MCF 10A (cell line): ENCODE measurements around the gene CAP2. TPM values are rescaled to one million over a fixed set of nuclear protein-coding genes. Genes with fewer than 3 reads are reported as not detected.
"Not testable (repeated sequence)": the region's sequence is repeated elsewhere in the genome, so short reads cannot be mapped to it uniquely, and the experiment has no call there.

Source experiments
- BruUV-seq: library from RNA; stranded (reverse); fragments of 400-500 nt; replicated peaks from 2 replicates; lab custom pipeline; 2021; lab: Mats Ljungman, UMichigan
- CTCF ChIA-PET: fragments of 300-600 bp; sonication (Branson Sonifier 250); formaldehyde crosslinking; extraction: SDS; loops from one replicate; lab custom pipeline; 2021; ENCODE audit warnings: antibody characterized with exemption, inconsistent platforms; lab: Yijun Ruan, JAX
- POLR2A ChIA-PET: fragments of 300-600, 350-650 bp; sonication (Branson Sonifier 250); formaldehyde crosslinking; extraction: SDS; loops from one replicate; lab custom pipeline; 2020; ENCODE audit warnings: antibody characterized with exemption, inconsistent platforms; lab: Yijun Ruan, JAX
- DNase-seq: peaks from one replicate; pipeline ENCODE4 v3.0.0-alpha.2; 2018; ENCODE audit not compliant: unreplicated experiment
- H3K27ac Mint-ChIP-seq: one replicate; pipeline ENCODE4 v1.8.0; 2022; ENCODE audit warnings: mild to moderate bottlenecking, low read depth, mixed read lengths; ENCODE audit not compliant: unreplicated experiment
- H3K27me3 Mint-ChIP-seq: one replicate; pipeline ENCODE4 v1.8.0; 2022; ENCODE audit warnings: mixed read lengths; ENCODE audit not compliant: insufficient read depth, unreplicated experiment
- H3K36me3 Mint-ChIP-seq: one replicate; pipeline ENCODE4 v1.8.0; 2022; ENCODE audit warnings: mild to moderate bottlenecking, moderate library complexity, mixed read lengths; ENCODE audit not compliant: insufficient read depth, unreplicated experiment
- H3K4me1 Mint-ChIP-seq: one replicate; pipeline ENCODE4 v1.8.0; 2022; ENCODE audit warnings: mixed read lengths; ENCODE audit not compliant: insufficient read depth, unreplicated experiment
- H3K4me3 Mint-ChIP-seq: one replicate; pipeline ENCODE4 v1.8.0; 2022; ENCODE audit warnings: mild to moderate bottlenecking, moderate library complexity, mixed read lengths; ENCODE audit not compliant: unreplicated experiment
- H3K9me3 Mint-ChIP-seq: one replicate; pipeline ENCODE4 v1.8.0; 2022; ENCODE audit warnings: mixed read lengths; ENCODE audit not compliant: unreplicated experiment
- CTCF ChIP-seq: fragments of 200-600 bp; IDR thresholded peaks from one replicate; pipeline ENCODE4 v1.8.0; 2022; ENCODE audit warnings: antibody characterized with exemption, mild to moderate bottlenecking; ENCODE audit not compliant: unreplicated experiment
- intact Hi-C: fragments of 100-400 bp; cut with micrococcal nuclease; formaldehyde crosslinking; loops from 2 replicates; pipeline ENCODE4 v1.14.1; 2022
- total RNA-seq: library from RNA; stranded (reverse); gene quantifications from 2 replicates; pipeline ENCODE4 v1.2.3, GENCODE V29; 2022

The CAP2 gene
- total RNA-seq, 1 experiment from 2014 or later: 12.3 TPM

GRCh38 chr6:17405944-17406245 lies 12.5 kb downstream of the CAP2 start:
- POLR2A ChIA-PET: interaction anchor here (0.6 kb wide), 1 partner anchor 36 kb away, joined by 4 read pairs; no protein-coding TSS in a partner anchor

DNA sequence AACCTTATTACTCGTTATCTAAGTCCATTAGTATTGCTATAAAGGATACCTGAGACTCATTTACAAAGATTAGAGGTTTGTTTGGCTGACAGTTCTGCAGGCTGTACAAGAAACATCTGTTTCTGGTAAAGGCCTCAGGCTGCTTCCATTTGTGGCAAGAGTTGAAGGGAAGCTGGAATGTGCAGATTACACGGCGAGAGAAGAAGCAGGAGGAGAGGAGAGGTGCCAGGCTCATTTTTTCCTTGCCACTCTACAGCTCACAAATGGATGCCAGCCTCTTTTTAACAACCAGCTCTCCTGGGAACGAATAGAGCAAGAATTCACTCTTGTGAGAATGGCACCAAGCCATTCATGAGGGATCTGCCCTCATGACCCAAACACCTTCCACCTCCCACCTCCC lies 14.7 kb downstream of the CAP2 start:
- no peak for TF ChIP-seq CTCF
- Mint-ChIP-seq H3K27ac (no peak overlapping the region), H3K4me1 (no peaks in the 10 kb centered on the region), H3K36me3 (no peaks in the 10 kb centered on the region), H3K9me3 (peaks cover 16% of the 10 kb centered on the region), H3K4me3 (no peak overlapping the region), H3K27me3 (no peaks in the 10 kb centered on the region)
- ChIA-PET CTCF (no interaction called here), POLR2A (no interaction called here)
- intact Hi-C loops: no loop called here
- no TSS peak for BruUV-seq
- no peak for DNase-seq

More at GRCh38 chr6:17405944-17406245, 12.5 kb downstream of the CAP2 start:
- H3K9me3 Mint-ChIP-seq: peaks cover 16% of the 10 kb centered on the region
- intact Hi-C loops: no loop called here
- H3K4me3 Mint-ChIP-seq: no peak overlapping the region
- no peaks in the 10 kb centered on the region for H3K4me1 Mint-ChIP-seq
- no peak for DNase-seq
- H3K27me3 Mint-ChIP-seq: no peaks in the 10 kb centered on the region
- no peaks in the 10 kb centered on the region for H3K36me3 Mint-ChIP-seq
- no peak for TF ChIP-seq CTCF
- no peak overlapping the region for H3K27ac Mint-ChIP-seq
- BruUV-seq: no TSS peak
- CTCF ChIA-PET: no interaction called here

DNA sequence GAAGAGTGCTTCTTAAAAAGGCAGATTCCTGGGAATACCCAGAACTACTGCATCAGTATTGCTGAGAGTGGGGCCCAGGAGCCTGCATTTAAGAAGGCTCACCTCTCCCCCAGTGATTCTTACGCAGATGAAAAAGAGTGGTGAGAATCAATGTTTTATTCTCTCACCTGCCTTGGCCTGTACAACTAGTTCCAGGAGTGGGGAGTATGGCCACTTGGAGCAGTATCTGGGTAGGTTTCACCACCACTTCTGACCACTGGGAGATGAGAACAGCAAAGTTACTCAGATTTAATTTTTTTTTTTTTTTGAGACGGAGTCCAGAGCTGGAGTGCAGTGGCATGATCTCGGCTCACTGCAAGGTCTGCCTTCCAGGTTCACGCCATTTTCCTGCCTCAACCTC lies 16.9 kb downstream of the CAP2 start:
- no peak for TF ChIP-seq CTCF
- Mint-ChIP-seq H3K27ac (no peak overlapping the region), H3K4me1 (no peaks in the 10 kb centered on the region), H3K36me3 (no peaks in the 10 kb centered on the region), H3K9me3 (peaks cover 16% of the 10 kb centered on the region), H3K27me3 (no peaks in the 10 kb centered on the region), H3K4me3 (no peak overlapping the region)
- CTCF ChIA-PET: no interaction called here
- intact Hi-C loops: no loop called here
- BruUV-seq: no TSS peak
- DNase-seq: no peak
- POLR2A ChIA-PET: no interaction called here

DNA sequence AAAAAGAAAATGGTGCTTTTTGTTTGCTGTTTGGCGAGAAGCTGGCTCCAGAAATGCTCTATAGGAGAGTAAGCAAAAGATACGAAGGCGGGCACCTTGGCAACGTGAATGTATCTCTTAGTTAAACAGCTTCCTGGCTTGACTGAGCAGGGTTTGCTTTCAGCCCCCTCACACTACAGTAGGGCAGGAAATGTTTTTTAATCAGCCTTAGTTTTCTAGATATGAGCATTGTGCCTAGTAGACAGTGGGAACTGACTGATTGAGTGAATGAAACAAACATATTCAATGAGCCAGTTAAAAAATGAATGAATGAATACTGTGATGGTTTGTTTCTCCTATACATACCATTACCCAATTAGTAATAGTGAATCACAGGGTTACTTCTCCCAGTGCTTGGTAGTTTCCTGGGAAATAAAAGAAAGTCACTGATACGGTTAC lies 19.9 kb downstream of the CAP2 start:
- H3K9me3 Mint-ChIP-seq: peaks cover 10% of the 10 kb centered on the region
- intact Hi-C loops: no loop called here
- no peaks in the 10 kb centered on the region for H3K36me3 Mint-ChIP-seq
- POLR2A ChIA-PET: no interaction called here
- no peak overlapping the region for H3K27ac Mint-ChIP-seq
- peaks cover 9% of the 10 kb centered on the region for H3K4me1 Mint-ChIP-seq
- no peak for TF ChIP-seq CTCF
- no peak for DNase-seq
- H3K27me3 Mint-ChIP-seq: no peaks in the 10 kb centered on the region
- no peak overlapping the region for H3K4me3 Mint-ChIP-seq
- no TSS peak for BruUV-seq
- CTCF ChIA-PET: no interaction called here

DNA sequence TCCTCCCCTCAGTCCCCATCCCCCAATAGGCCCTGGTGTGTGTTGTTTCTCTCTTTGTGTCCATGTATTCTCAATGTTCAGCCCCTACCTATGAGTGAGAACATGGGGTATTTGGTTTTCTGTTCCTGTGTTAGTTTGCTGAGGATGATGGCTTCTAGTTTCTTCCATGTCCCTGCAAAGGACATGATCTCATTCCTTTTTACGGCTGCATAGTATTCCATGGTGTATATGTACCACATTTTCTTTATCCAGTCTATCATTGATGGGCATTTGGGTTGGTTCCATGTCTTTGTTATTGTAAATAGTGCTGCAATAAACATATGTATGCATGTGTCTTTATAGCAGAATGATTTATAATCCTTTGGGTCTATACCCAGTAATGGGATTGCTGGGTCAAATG lies 21.0 kb downstream of the CAP2 start:
- POLR2A ChIA-PET: interaction anchor here (1.4 kb wide), 1 partner anchor 19 kb away, joined by 3 read pairs; no protein-coding TSS in a partner anchor
- BruUV-seq, H3K27me3 Mint-ChIP-seq, H3K9me3 Mint-ChIP-seq, DNase-seq, CTCF ChIA-PET, intact Hi-C loops, H3K27ac Mint-ChIP-seq, H3K36me3 Mint-ChIP-seq, H3K4me3 Mint-ChIP-seq: not testable (repeated sequence)
- H3K4me1 Mint-ChIP-seq: peaks cover 11% of the 10 kb centered on the region
